Thoracic aorta endothelial cell (primary cell): Measurements from ENCODE around the gene FAM120A. TPM values are rescaled to one million over a fixed set of nuclear protein-coding genes. Genes with fewer than 3 reads are reported as not detected.

Source experiments
- small RNA-seq: library from RNA; depleted of rRNA; stranded (forward); fragments of <200 nt; gene quantifications from one replicate; pipeline ENCODE3, GENCODE V24; 2012
- total RNA-seq: library from RNA; depleted of rRNA; stranded (reverse); fragments of >200 nt; gene quantifications from 2 replicates; pipeline ENCODE4 v1.2.3, GENCODE V29; 2012

FAM120A gene, protein sequence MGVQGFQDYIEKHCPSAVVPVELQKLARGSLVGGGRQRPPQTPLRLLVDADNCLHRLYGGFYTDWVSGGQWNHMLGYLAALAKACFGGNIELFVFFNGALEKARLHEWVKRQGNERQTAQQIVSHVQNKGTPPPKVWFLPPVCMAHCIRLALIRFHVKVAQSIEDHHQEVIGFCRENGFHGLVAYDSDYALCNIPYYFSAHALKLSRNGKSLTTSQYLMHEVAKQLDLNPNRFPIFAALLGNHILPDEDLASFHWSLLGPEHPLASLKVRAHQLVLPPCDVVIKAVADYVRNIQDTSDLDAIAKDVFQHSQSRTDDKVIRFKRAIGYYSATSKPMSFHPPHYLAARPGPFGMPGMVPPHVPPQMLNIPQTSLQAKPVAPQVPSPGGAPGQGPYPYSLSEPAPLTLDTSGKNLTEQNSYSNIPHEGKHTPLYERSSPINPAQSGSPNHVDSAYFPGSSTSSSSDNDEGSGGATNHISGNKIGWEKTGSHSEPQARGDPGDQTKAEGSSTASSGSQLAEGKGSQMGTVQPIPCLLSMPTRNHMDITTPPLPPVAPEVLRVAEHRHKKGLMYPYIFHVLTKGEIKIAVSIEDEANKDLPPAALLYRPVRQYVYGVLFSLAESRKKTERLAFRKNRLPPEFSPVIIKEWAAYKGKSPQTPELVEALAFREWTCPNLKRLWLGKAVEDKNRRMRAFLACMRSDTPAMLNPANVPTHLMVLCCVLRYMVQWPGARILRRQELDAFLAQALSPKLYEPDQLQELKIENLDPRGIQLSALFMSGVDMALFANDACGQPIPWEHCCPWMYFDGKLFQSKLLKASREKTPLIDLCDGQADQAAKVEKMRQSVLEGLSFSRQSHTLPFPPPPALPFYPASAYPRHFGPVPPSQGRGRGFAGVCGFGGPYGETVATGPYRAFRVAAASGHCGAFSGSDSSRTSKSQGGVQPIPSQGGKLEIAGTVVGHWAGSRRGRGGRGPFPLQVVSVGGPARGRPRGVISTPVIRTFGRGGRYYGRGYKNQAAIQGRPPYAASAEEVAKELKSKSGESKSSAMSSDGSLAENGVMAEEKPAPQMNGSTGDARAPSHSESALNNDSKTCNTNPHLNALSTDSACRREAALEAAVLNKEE
- 166 and 193 TPM in 2 replicates for total RNA-seq

GRCh38 chr9:93450945-93451815 is at the start of gene FAM120A:
Gene FAM120A (plus strand): TSS chr9:93451685. CDS start chr9:93451916, 231 bp downstream.

DNA sequence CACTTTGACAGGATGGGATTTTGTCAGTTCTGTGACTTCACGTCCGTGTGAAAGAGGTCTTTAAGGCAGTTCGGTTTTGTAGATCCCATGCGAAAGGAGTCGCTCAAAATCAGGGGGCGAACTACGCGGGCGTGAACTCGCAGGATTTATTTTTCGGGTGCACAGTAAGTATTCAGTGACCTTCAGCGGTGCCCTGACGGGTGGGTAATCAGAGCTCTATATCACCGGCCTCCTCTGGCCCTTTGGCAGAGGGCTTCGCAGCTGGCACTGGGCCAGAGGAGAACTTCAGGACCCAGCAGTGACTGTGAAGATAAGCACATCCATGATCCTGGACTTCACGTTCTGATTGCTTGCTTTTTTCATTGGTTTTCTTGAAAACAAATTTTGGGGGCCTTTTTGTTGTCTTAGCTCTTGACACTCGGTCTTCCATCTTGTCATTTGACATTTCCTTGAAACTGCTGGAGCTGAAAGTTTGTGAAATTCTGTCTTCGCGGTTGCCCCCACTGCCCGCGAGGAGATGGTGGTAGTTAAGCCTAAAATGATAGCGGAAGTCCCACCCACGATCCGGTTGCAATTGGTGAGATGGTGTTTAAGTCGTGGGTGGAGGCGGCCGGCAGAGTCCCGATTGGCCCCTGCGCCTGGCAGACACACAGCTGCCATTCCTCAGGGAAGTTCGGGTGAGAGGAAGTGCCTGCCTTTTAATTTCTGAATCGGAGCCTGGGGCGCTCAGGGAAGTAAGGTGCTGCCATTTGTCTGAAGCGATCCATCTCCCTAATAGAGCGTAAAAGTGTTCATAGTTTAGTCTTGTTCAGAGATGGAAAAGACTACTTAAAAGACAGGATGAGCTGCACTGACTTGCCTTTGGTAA is 1.8 kb downstream of the FAM120A start, which contains the start of gene FAM120AOS:
TSS of gene FAM120AOS (minus strand) at position 535 of the 868 bp plus-strand sequence. CDS start 872 bp downstream, outside the sequence.

GRCh38 chr9:93576258-93577077 is 125.0 kb downstream of the FAM120A start, which contains the start of gene PHF2:
Gene PHF2 (plus strand): TSS chr9:93576584. CDS start chr9:93576774, 190 bp downstream.

Small RNAs within 50 kb of the gene (small RNA-seq; reads per million reads assigned to genes)
- not detected for gene RF00019

Other genes starting within 250 kb of the FAM120A start
- 44.9 and 45.3 TPM in 2 replicates for gene FAM120AOS, start 1.9 kb downstream of the FAM120A start, total RNA-seq
- 13.6 and 16.8 TPM in 2 replicates for gene PHF2, start 124.9 kb downstream of the FAM120A start, total RNA-seq